HG03159 (cell line): ENCODE data around the gene YWHAQ.

Experiments used
- ATAC-seq: cut with Tn5 transposase; IDR thresholded peaks from one replicate; pipeline ENCODE4 v1.9.1; 2021; ENCODE audit warnings: mild to moderate bottlenecking, moderate library complexity; ENCODE audit not compliant: unreplicated experiment

The YWHAQ gene

GRCh38 chr2:9655441-9656269, 24.9 kb upstream of the YWHAQ start:
- ATAC-seq = peak; percentile 56

GRCh38 chr2:9654452-9655100, 23.8 kb upstream of the YWHAQ start:
- no peak for ATAC-seq

GRCh38 chr2:9653485-9654271, 22.9 kb upstream of the YWHAQ start:
- ATAC-seq = no peak

GRCh38 chr2:9652898-9653479, 22.2 kb upstream of the YWHAQ start:
- ATAC-seq = no peak

GRCh38 chr2:9652267-9652666, 21.5 kb upstream of the YWHAQ start:
- no peak for ATAC-seq

GRCh38 chr2:9650119-9650821, 19.5 kb upstream of the YWHAQ start:
- ATAC-seq = no peak

- no peak for ATAC-seq
Measured at GRCh38 chr2:9649261-9649660, 18.5 kb upstream of the YWHAQ start.

- no peak for ATAC-seq
Measured at GRCh38 chr2:9648821-9649220, 18.0 kb upstream of the YWHAQ start.

GRCh38 chr2:9647884-9648283, 17.1 kb upstream of the YWHAQ start:
- ATAC-seq = no peak

GRCh38 chr2:9646196-9647030, 15.6 kb upstream of the YWHAQ start:
- ATAC-seq = no peak

- ATAC-seq = no peak
Measured at GRCh38 chr2:9644603-9645002, 13.8 kb upstream of the YWHAQ start.

- no peak for ATAC-seq
Measured at GRCh38 chr2:9644021-9644420, 13.2 kb upstream of the YWHAQ start.

- ATAC-seq = no peak
Measured at GRCh38 chr2:9641641-9642040, 10.8 kb upstream of the YWHAQ start.

GRCh38 chr2:9640403-9641104, 9.8 kb upstream of the YWHAQ start:
- ATAC-seq = no peak

GRCh38 chr2:9639740-9640343, 9.0 kb upstream of the YWHAQ start:
- no peak for ATAC-seq

GRCh38 chr2:9639000-9639602, 8.3 kb upstream of the YWHAQ start:
- ATAC-seq = no peak

- ATAC-seq = no peak
Measured at GRCh38 chr2:9638532-9638931, 7.7 kb upstream of the YWHAQ start.

- no peak for ATAC-seq
Measured at GRCh38 chr2:9637330-9637729, 6.5 kb upstream of the YWHAQ start.
